CD14-positive monocyte (primary cell): ENCODE measurements around the gene TRAF5. TPM values are rescaled to one million over a fixed set of nuclear protein-coding genes. Genes with fewer than 3 reads are reported as not detected.
"Not testable (repeated sequence)": the region's sequence is repeated elsewhere in the genome, so short reads cannot be mapped to it uniquely, and the experiment has no call there.

ENCODE experiments used
- DNase-seq, 3 donors: peaks; one replicate each; pipeline ENCODE4 v3.0.0-alpha.2; 2011 to 2022
- H2AFZ ChIP-seq: 2 replicates; pipeline ENCODE4 v1.6.0; 2012; ENCODE audit warnings: mild to moderate bottlenecking, low read depth, low read length, inconsistent platforms; ENCODE audit not compliant: insufficient read depth, poor library complexity, severe bottlenecking
- H3K27ac ChIP-seq, 2 donors: 1 replicate in 1 of 2; 2 replicates in 1 of 2; pipeline ENCODE4 v1.5.1; 2012 to 2013; ENCODE audit warnings: low read length in 2 of 2, control low read depth in 1 of 2, inconsistent platforms in 1 of 2, low read depth in 1 of 2, mild to moderate bottlenecking in 1 of 2
- H3K27me3 ChIP-seq, 2 donors: one replicate each; pipeline versions ENCODE4 v1.6.0 to v1.6.1; 2011 to 2013; ENCODE audit warnings: low read length in 2 of 2; ENCODE audit not compliant: control insufficient read depth in 2 of 2, insufficient read depth in 2 of 2
- H3K36me3 ChIP-seq, 2 donors: replicated peaks in 1 of 2; 1 replicate in 1 of 2; 2 replicates in 1 of 2; pipeline versions ENCODE4 v1.5.1 to v1.6.1; 2012 to 2013; ENCODE audit warnings: low read length in 2 of 2, control low read depth in 1 of 2, inconsistent platforms in 1 of 2, mild to moderate bottlenecking in 1 of 2; ENCODE audit not compliant: insufficient read depth in 2 of 2, control insufficient read depth in 1 of 2
- H3K4me1 ChIP-seq, 2 donors: 1 replicate in 1 of 2; 2 replicates in 1 of 2; pipeline versions ENCODE4 v1.5.1 to v1.6.1; 2012 to 2013; ENCODE audit warnings: low read length in 2 of 2, control low read depth in 1 of 2, inconsistent platforms in 1 of 2, mild to moderate bottlenecking in 1 of 2, moderate library complexity in 1 of 2; ENCODE audit not compliant: insufficient read depth in 2 of 2, control insufficient read depth in 1 of 2
- H3K4me2 ChIP-seq: replicated peaks from 2 replicates; pipeline ENCODE3; 2012; ENCODE audit warnings: low read length, moderate library complexity, mild to moderate bottlenecking; ENCODE audit not compliant: poor library complexity, severe bottlenecking; ENCODE audit errors: extremely low read depth
- H3K4me3 ChIP-seq, 3 experiments: fragments of 200-600 bp in 1 of 3; sonication (generic) in 1 of 3; replicated peaks in 1 of 3; 1 replicate in 2 of 3; 2 replicates in 1 of 3; pipeline ENCODE4 v1.5.1; 2011 to 2013; ENCODE audit warnings: low read length in 3 of 3, mild to moderate bottlenecking in 3 of 3, control low read depth in 2 of 3, low read depth in 2 of 3, inconsistent platforms in 1 of 3, moderate library complexity in 1 of 3
- H3K79me2 ChIP-seq: 2 replicates; pipeline ENCODE4 v1.6.0; 2012; ENCODE audit warnings: mild to moderate bottlenecking, control low read depth, inconsistent platforms, low read length, moderate library complexity; ENCODE audit not compliant: insufficient read depth
- H3K9ac ChIP-seq: 2 replicates; pipeline ENCODE4 v1.6.0; 2017; ENCODE audit warnings: low read length, mild to moderate bottlenecking; ENCODE audit not compliant: insufficient read depth, poor library complexity, severe bottlenecking
- H3K9me3 ChIP-seq, 2 donors: replicated peaks in 1 of 2; 1 replicate in 1 of 2; 2 replicates in 1 of 2; pipeline versions ENCODE4 v1.5.1 to v1.6.1; 2012 to 2013; ENCODE audit warnings: low read length in 2 of 2, control low read depth in 1 of 2; ENCODE audit not compliant: control insufficient read depth in 1 of 2, insufficient read depth in 1 of 2
- H4K20me1 ChIP-seq: 2 replicates; pipeline ENCODE4 v1.6.0; 2012; ENCODE audit warnings: mild to moderate bottlenecking, low read length, control low read depth, moderate library complexity; ENCODE audit not compliant: insufficient read depth
- H3K27ac Mint-ChIP-seq, 7 donors: one replicate each; pipeline ENCODE4 v1.8.0; 2020; ENCODE audit warnings: mild to moderate bottlenecking in 7 of 7, mixed read lengths in 7 of 7, moderate library complexity in 6 of 7, inconsistent platforms in 2 of 7
- H3K27me3 Mint-ChIP-seq, 3 donors: one replicate each; pipeline ENCODE4 v1.8.0; 2021 to 2022; ENCODE audit warnings: low read depth in 3 of 3, mild to moderate bottlenecking in 3 of 3, mixed read lengths in 3 of 3, moderate library complexity in 3 of 3, inconsistent platforms in 1 of 3
- H3K36me3 Mint-ChIP-seq, 2 donors: one replicate each; pipeline ENCODE4 v1.8.0; 2020; ENCODE audit warnings: mixed read lengths in 2 of 2, inconsistent platforms in 1 of 2, mild to moderate bottlenecking in 1 of 2
- H3K4me1 Mint-ChIP-seq: one replicate; pipeline ENCODE4 v1.8.0; 2020; ENCODE audit warnings: mild to moderate bottlenecking, mixed read lengths
- H3K4me3 Mint-ChIP-seq, 2 donors: one replicate each; pipeline ENCODE4 v1.8.0; 2020; ENCODE audit warnings: mild to moderate bottlenecking in 2 of 2, mixed read lengths in 2 of 2, moderate library complexity in 1 of 2
- H3K9me3 Mint-ChIP-seq, 7 donors: one replicate each; pipeline ENCODE4 v1.8.0; 2020 to 2022; ENCODE audit warnings: mixed read lengths in 7 of 7, mild to moderate bottlenecking in 6 of 7, moderate library complexity in 6 of 7, inconsistent platforms in 2 of 7
- CTCF ChIP-seq: fragments of 200-600 bp; IDR thresholded peaks from one replicate; pipeline ENCODE4 v1.8.0; 2022; ENCODE audit warnings: antibody characterized with exemption, mild to moderate bottlenecking
- WGBS: methylation state at CpG from one replicate; pipeline ENCODE4 v1.1.5; 2013; ENCODE audit warnings: missing lambda C conversion rate; ENCODE audit not compliant: insufficient coverage; 5-methylcytosine and 5-hydroxymethylcytosine counted together
- intact Hi-C, 2 donors: fragments of 100-400 bp; cut with micrococcal nuclease; formaldehyde crosslinking; loops; one replicate each; pipeline versions ENCODE4 v1.15.0 to v1.15.1; 2023
- polyA plus RNA-seq, 3 donors: library from polyadenylated mRNA; depleted of rRNA in 1 of 3; unstranded in 2 of 3; stranded (reverse) in 1 of 3; fragments of 300-500 nt in 2 of 3; fragments of >200 nt in 1 of 3; fragmentation: Illumina TruSeq in 2 of 3; gene quantifications; 1 replicate in 2 of 3; 2 replicates in 1 of 3; pipeline ENCODE4 v1.2.3, GENCODE V29; 2012 to 2021

The TRAF5 gene
- polyA plus RNA-seq, 3 donors = 1.0 to 3.8 (median 1.6) TPM

GRCh38 chr1:211386921-211387320 is 60.3 kb downstream of the TRAF5 start:
- intact Hi-C loops = no loop called here
- DNase-seq = no peak
- Histone ChIP-seq H3K4me2 (no peak overlapping the region), H3K4me3 (no peak overlapping the region), H4K20me1 (no peaks in the 10 kb centered on the region), H3K36me3 (no peaks in the 10 kb centered on the region), H3K9me3 (no peaks in the 10 kb centered on the region), H3K27ac (no peak overlapping the region), H3K27me3 (no peaks in the 10 kb centered on the region), H3K4me1 (peaks cover 12 to 14% of the 10 kb centered on the region in 2 donors), H3K9ac (no peak overlapping the region), H2AFZ (no peak overlapping the region), H3K79me2 (peaks cover 7% of the 10 kb centered on the region)
- Mint-ChIP-seq H3K4me3 (no peak overlapping the region), H3K27me3 (peaks cover 0 to 4% (median 0%) of the 10 kb centered on the region in 3 donors), H3K27ac (no peak overlapping the region), H3K4me1 (peaks cover 16% of the 10 kb centered on the region), H3K36me3 (peaks cover 5 to 6% of the 10 kb centered on the region in 2 donors), H3K9me3 (peaks cover 0 to 3% (median 0%) of the 10 kb centered on the region in 7 donors)
- no CpG with 5 or more reads among the region's 2 CpGs for WGBS
- TF ChIP-seq CTCF = no peak

- H3K4me1 Mint-ChIP-seq, H3K27me3 ChIP-seq, H3K9me3 ChIP-seq, H3K36me3 ChIP-seq, H3K9me3 Mint-ChIP-seq, H3K27ac ChIP-seq, H3K9ac ChIP-seq, H3K4me3 Mint-ChIP-seq, DNase-seq, H3K4me3 ChIP-seq, H3K4me2 ChIP-seq, H3K27me3 Mint-ChIP-seq, H2AFZ ChIP-seq, H3K27ac Mint-ChIP-seq, H4K20me1 ChIP-seq, H3K79me2 ChIP-seq, intact Hi-C loops, H3K4me1 ChIP-seq: not testable (repeated sequence)
- WGBS = 100% methylated on average over 5 of the region's 7 CpGs
- H3K36me3 Mint-ChIP-seq = peaks cover 6 to 12% of the 10 kb centered on the region in 2 donors
Measured at GRCh38 chr1:211390829-211391228, 64.2 kb downstream of the TRAF5 start.
